Measurements from ENCODE around the gene FOXO3. TPM values are rescaled to one million over a fixed set of nuclear protein-coding genes. Genes with fewer than 3 reads are reported as not detected.
A peak's percentile ranks its signal among the peaks of the same experiment; 100 is the strongest.

The FOXO3 gene
- total and polyA plus RNA-seq, 2 donors from 2014 or later = 9.4 to 76.1 TPM

DNA sequence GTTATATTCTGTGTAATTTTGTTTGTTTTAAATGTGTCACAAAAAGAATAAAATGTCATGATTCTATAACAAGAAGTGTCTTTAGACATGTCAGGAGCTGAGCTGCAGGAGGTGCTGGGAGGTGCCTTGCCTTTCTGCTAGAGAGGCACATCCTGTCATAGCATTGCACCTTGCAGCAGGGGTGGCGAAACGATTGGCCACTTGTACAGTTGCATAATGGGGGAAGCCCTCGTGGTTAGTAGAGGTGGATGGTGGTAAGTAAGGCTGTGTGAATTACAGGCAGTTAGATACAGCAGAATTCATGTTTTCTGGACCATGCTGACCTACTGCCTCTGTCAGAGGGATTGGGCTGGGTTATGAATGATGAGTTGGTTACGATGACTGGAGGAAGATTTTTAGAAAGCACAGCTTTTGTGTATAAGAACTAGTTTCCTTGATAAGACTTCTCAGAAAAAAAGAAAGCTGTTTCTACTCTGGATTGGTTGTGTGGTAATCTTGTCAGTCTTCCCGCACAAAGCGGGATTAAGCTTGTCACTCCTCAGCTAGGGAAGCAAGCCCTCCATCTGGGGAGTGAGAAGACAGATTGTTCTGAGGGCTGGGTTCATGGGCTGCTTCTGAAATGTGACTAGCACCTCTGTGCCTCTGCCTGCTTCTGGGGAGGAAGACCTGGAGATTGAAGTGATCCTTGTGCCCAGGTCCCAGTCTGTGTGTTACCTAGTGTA, 74.9 kb downstream of the FOXO3 start:
- no peak overlapping the region for H3K27ac ChIP-seq (ENCODE audit: low read depth in 2 of 2, low read length in 2 of 2)
- DNase-seq = no peak
- no peaks in the 10 kb centered on the region for H3K27me3 ChIP-seq (ENCODE audit: control insufficient read depth, insufficient read depth, low read length)
- H3K4me3 ChIP-seq (ENCODE audit: low read length in 3 of 3) = no peak overlapping the region
- no peak for FAIRE-seq
- TF ChIP-seq, protein P1, sequence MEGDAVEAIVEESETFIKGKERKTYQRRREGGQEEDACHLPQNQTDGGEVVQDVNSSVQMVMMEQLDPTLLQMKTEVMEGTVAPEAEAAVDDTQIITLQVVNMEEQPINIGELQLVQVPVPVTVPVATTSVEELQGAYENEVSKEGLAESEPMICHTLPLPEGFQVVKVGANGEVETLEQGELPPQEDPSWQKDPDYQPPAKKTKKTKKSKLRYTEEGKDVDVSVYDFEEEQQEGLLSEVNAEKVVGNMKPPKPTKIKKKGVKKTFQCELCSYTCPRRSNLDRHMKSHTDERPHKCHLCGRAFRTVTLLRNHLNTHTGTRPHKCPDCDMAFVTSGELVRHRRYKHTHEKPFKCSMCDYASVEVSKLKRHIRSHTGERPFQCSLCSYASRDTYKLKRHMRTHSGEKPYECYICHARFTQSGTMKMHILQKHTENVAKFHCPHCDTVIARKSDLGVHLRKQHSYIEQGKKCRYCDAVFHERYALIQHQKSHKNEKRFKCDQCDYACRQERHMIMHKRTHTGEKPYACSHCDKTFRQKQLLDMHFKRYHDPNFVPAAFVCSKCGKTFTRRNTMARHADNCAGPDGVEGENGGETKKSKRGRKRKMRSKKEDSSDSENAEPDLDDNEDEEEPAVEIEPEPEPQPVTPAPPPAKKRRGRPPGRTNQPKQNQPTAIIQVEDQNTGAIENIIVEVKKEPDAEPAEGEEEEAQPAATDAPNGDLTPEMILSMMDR (IDR thresholded peaks at IDR 0.05; ENCODE audit: borderline replicate concordance, extremely low read depth, insufficient read depth) = no peak
- peaks cover 0 to 23% (median 10%) of the 10 kb centered on the region in 3 donors for H3K4me1 ChIP-seq (ENCODE audit: control insufficient read depth in 2 of 3, insufficient read depth in 2 of 3, low read depth in 1 of 3, low read length in 3 of 3)
- H3K36me3 ChIP-seq (ENCODE audit: control insufficient read depth in 2 of 3, insufficient read depth in 3 of 3, low read length in 3 of 3) = no peaks in the 10 kb centered on the region
- intact Hi-C loops (cut with DNase I) = no loop called here
- H3K9ac ChIP-seq (ENCODE audit: low read length in 3 of 3) = no peak overlapping the region
- H3K9me3 ChIP-seq (ENCODE audit: control insufficient read depth in 2 of 3, insufficient read depth in 1 of 3, low read length in 3 of 3) = no peaks in the 10 kb centered on the region

DNA sequence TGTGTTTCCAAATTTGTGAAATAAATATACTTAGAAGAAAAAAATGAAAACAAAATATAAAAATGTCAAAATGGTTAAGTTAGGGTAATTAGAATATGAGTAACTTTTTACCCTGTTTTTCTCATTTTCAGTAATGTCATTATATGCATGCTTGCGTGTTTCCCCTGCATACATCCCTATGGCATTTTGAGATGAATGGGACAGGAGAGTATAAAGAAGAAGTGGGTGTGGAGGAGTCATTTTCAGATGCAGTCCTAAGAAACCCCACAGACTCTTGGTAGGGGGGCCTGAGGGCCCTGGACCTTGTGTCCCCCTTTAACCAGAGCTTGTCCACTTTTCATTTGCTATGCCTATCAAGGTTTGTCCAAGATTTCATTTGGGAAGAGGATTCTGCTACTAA, 77.2 kb downstream of the FOXO3 start:
- Histone ChIP-seq H3K9me3 (ENCODE audit: control insufficient read depth in 2 of 3, insufficient read depth in 1 of 3, low read length in 3 of 3) (no peaks in the 10 kb centered on the region), H3K4me1 (ENCODE audit: control insufficient read depth in 2 of 3, insufficient read depth in 2 of 3, low read depth in 1 of 3, low read length in 3 of 3) (peaks cover 0 to 15% (median 0%) of the 10 kb centered on the region in 3 donors), H3K4me3 (ENCODE audit: low read length in 3 of 3) (no peak overlapping the region), H3K27ac (ENCODE audit: low read depth in 2 of 2, low read length in 2 of 2) (no peak overlapping the region), H3K27me3 (ENCODE audit: control insufficient read depth, insufficient read depth, low read length) (no peaks in the 10 kb centered on the region), H3K36me3 (ENCODE audit: control insufficient read depth in 2 of 3, insufficient read depth in 3 of 3, low read length in 3 of 3) (no peaks in the 10 kb centered on the region), H3K9ac (ENCODE audit: low read length in 3 of 3) (no peak overlapping the region)
- intact Hi-C loops (cut with DNase I) = no loop called here
- TF ChIP-seq, protein P1 (IDR thresholded peaks at IDR 0.05; ENCODE audit: borderline replicate concordance, extremely low read depth, insufficient read depth) = no peak
- FAIRE-seq (peak; percentile 50), DNase-seq (no peak)

DNA sequence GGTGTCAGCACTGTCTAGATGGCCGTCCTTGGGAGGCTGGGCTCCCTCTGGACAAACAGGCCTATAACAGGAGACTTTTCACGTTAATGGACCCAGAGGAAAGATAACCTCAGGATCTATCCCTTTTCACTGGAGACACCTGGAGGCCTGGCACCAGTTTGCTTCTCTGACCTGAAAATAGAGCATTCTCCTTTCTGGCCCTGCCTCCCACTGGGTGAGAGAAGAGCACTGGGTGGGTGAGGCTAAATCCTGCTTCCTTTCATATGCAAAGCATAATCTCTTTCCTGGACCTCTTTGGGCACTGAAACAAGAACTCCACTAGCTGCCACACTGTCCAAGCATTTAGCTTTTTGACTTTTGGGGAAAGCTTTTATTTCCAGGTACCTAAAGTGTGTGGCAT, 78.3 kb downstream of the FOXO3 start:
- TF ChIP-seq, protein P1 (IDR thresholded peaks at IDR 0.05; ENCODE audit: borderline replicate concordance, extremely low read depth, insufficient read depth) = no peak
- H3K4me1 ChIP-seq (ENCODE audit: control insufficient read depth in 2 of 3, insufficient read depth in 2 of 3, low read depth in 1 of 3, low read length in 3 of 3) = peaks cover 0 to 13% (median 9%) of the 10 kb centered on the region in 3 donors
- DNase-seq = no peak
- no peak overlapping the region for H3K4me3 ChIP-seq (ENCODE audit: low read length in 3 of 3)
- H3K9me3 ChIP-seq (ENCODE audit: control insufficient read depth in 2 of 3, insufficient read depth in 1 of 3, low read length in 3 of 3) = no peaks in the 10 kb centered on the region
- intact Hi-C loops (cut with DNase I) = no loop called here
- no peaks in the 10 kb centered on the region for H3K27me3 ChIP-seq (ENCODE audit: control insufficient read depth, insufficient read depth, low read length)
- H3K9ac ChIP-seq (ENCODE audit: low read length in 3 of 3) = no peak overlapping the region
- no peaks in the 10 kb centered on the region for H3K36me3 ChIP-seq (ENCODE audit: control insufficient read depth in 2 of 3, insufficient read depth in 3 of 3, low read length in 3 of 3)
- no peak overlapping the region for H3K27ac ChIP-seq (ENCODE audit: low read depth in 2 of 2, low read length in 2 of 2)
- no peak for FAIRE-seq
